Measurements from ENCODE around the gene NRXN3. TPM values are rescaled to one million over a fixed set of nuclear protein-coding genes. Genes with fewer than 3 reads are reported as not detected.

The NRXN3 gene
- total and polyA plus RNA-seq, 2 of the 13 experiments (the other 11 are each of a cell fraction or from before 2014, with no cell fraction given), result 0.03 TPM; not detected in 1

- H4K20me1 ChIP-seq (ENCODE audit: insufficient read depth, low read length), result no peaks in the 10 kb centered on the region
- no peak overlapping the region for H3K9ac ChIP-seq (ENCODE audit: insufficient read depth, low read depth, low read length)
- H3K4me1 ChIP-seq (ENCODE audit: insufficient read depth, low read length), result no peaks in the 10 kb centered on the region
- no peak for ATAC-seq
- FAIRE-seq, result no peak
- peaks cover 81% of the 10 kb centered on the region for H3K9me3 ChIP-seq (ENCODE audit: low read length)
- no peak overlapping the region for H3K4me3 ChIP-seq (replicated peaks in 1 of 3; ENCODE audit: insufficient read depth in 1 of 3, low read depth in 2 of 3, low read length in 3 of 3)
- no peak overlapping the region for H2AFZ ChIP-seq (ENCODE audit: low read length)
- H3K4me2 ChIP-seq (ENCODE audit: low read depth, low read length), result no peak overlapping the region
- TF ChIP-seq TARDBP (CRISPR knock-in tag; IDR thresholded peaks at IDR 0.05), result no peak
- TF ChIP-seq SMAD3 (CRISPR knock-in tag; IDR thresholded peaks at IDR 0.05), result no peak
- TF ChIP-seq PRDM15 (CRISPR knock-in tag; IDR thresholded peaks at IDR 0.05), result no peak
- no peak for TF ChIP-seq ZNF512 (CRISPR knock-in tag; IDR thresholded peaks at IDR 0.05)
- TF ChIP-seq SRY (CRISPR knock-in tag; IDR thresholded peaks at IDR 0.05), result no peak
- TF ChIP-seq MIXL1 (CRISPR knock-in tag; IDR thresholded peaks at IDR 0.05), result no peak
- TF ChIP-seq CREB1 (IDR thresholded peaks at IDR 0.05), result no peak
- TF ChIP-seq CREB1 (CRISPR knock-in tag; IDR thresholded peaks at IDR 0.05), result no peak
- no peak for TF ChIP-seq ZXDC (CRISPR knock-in tag; IDR thresholded peaks at IDR 0.05)
- CTCF ChIA-PET (ENCODE audit: low intra/inter-chr PET ratio, low total read pairs), result no interaction called here
- H3K36me3 ChIP-seq (replicated peaks in 1 of 2; ENCODE audit: control insufficient read depth in 1 of 2, insufficient read depth in 2 of 2, low read length in 2 of 2), result no peaks in the 10 kb centered on the region
- intact Hi-C loops (cut with micrococcal nuclease; ENCODE audit: unreplicated experiment), result no loop called here
- in situ Hi-C loops (cut with HindIII; ENCODE audit: extremely low pct_ligation_motif_present, low pct_unique_long_range_greater_than_20kb), result no loop called here
- no peaks in the 10 kb centered on the region for H3K79me2 ChIP-seq (ENCODE audit: insufficient read depth, low read length)
- WGBS (ENCODE audit: low lambda C conversion rate), result 0% methylated on average over 2 of the region's 2 CpGs
- POLR2A ChIA-PET, result no interaction called here
- no TSS peak for BruUV-seq (replicated peaks)
- H3K27me3 ChIP-seq (ENCODE audit: control insufficient read depth in 1 of 2, insufficient read depth in 2 of 2, low read length in 2 of 2), result no peaks in the 10 kb centered on the region
- no peak for DNase-seq (ENCODE audit: low spot score)
- H3K27ac ChIP-seq (ENCODE audit: extremely low read length, insufficient read depth, low read length), result no peak overlapping the region
Observed at GRCh38 chr14:79417961-79418360, 1247.8 kb downstream of the NRXN3 start.

Data from HepG2 (cell line).